H1 (cell line): Measurements from ENCODE around the gene ANGPTL5. TPM values are rescaled to one million over a fixed set of nuclear protein-coding genes. Genes with fewer than 3 reads are reported as not detected.

Source experiments
- CTCF ChIA-PET: fragments of 300-600 bp; sonication (Branson Sonifier 250); formaldehyde crosslinking; loops from one replicate; lab custom pipeline; 2021; ENCODE audit not compliant: partially characterized antibody; lab: Charles Lee
- POLR2A ChIA-PET: fragments of 300-600 bp; sonication (Branson Sonifier 250); formaldehyde crosslinking; loops from one replicate; lab custom pipeline; 2021; ENCODE audit warnings: inconsistent platforms; ENCODE audit not compliant: partially characterized antibody; lab: Charles Lee
- DNase-seq, 2 experiments: peaks; one replicate each; pipeline versions ENCODE4 v3.0.0 to v3.0.0-alpha.2; 2010 to 2022; ENCODE audit warnings: low spot score in 2 of 2, low read depth in 1 of 2, mixed read lengths in 1 of 2
- FAIRE-seq: peaks from 2 replicates; lab custom pipeline; 2011; peaks lifted over from hg19 to GRCh38; lab: Jason Lieb, UNC
- H2AFZ ChIP-seq: 2 replicates; pipeline ENCODE4 v1.8.1; 2012; ENCODE audit warnings: low read length, inconsistent platforms
- H2AK5ac ChIP-seq: 2 replicates; pipeline ENCODE4 v1.6.1; 2013; ENCODE audit warnings: low read depth, low read length
- H2BK120ac ChIP-seq: replicated peaks from 2 replicates; pipeline ENCODE3; 2013; ENCODE audit warnings: low read depth, low read length, inconsistent platforms
- H2BK12ac ChIP-seq: 2 replicates; pipeline ENCODE4 v1.6.1; 2013; ENCODE audit warnings: low read depth, low read length
- H2BK15ac ChIP-seq: 2 replicates; pipeline ENCODE4 v1.6.1; 2013; ENCODE audit warnings: low read length
- H2BK20ac ChIP-seq: 2 replicates; pipeline ENCODE4 v1.6.1; 2013; ENCODE audit warnings: low read length
- H2BK5ac ChIP-seq: 2 replicates; pipeline ENCODE4 v1.6.1; 2013; ENCODE audit warnings: low read depth, low read length
- H3K14ac ChIP-seq: 2 replicates; pipeline ENCODE4 v1.6.1; 2013; ENCODE audit warnings: inconsistent platforms; ENCODE audit not compliant: insufficient read length
- H3K18ac ChIP-seq: 2 replicates; pipeline ENCODE4 v1.6.1; 2013; ENCODE audit warnings: low read length; ENCODE audit errors: extremely low read depth
- H3K23ac ChIP-seq: 2 replicates; pipeline ENCODE4 v1.6.1; 2013; ENCODE audit warnings: inconsistent platforms; ENCODE audit not compliant: insufficient read length
- H3K23me2 ChIP-seq: 2 replicates; pipeline ENCODE4 v1.6.1; 2013; ENCODE audit warnings: low read depth, low read length
- H3K27ac ChIP-seq: 2 replicates; pipeline ENCODE4 v1.6.1; 2011; ENCODE audit warnings: low read depth, low read length, inconsistent platforms
- H3K27me3 ChIP-seq, 4 experiments: replicated peaks in 1 of 4; 1 replicate in 1 of 4; 2 replicates in 3 of 4; pipeline versions ENCODE4 v1.6.1 to v1.8.1; 2011 to 2013; ENCODE audit warnings: low read length in 3 of 4, mild to moderate bottlenecking in 3 of 4, inconsistent platforms in 2 of 4, mixed read lengths in 2 of 4, moderate library complexity in 1 of 4; ENCODE audit not compliant: control insufficient read depth in 3 of 4, insufficient read depth in 3 of 4; ENCODE audit errors: extremely low read depth in 1 of 4
- H3K36me3 ChIP-seq, 4 experiments: 2 replicates each; pipeline versions ENCODE4 v1.6.1 to v1.8.1; 2011 to 2013; ENCODE audit warnings: mild to moderate bottlenecking in 4 of 4, low read length in 3 of 4, moderate library complexity in 2 of 4, control low read depth in 1 of 4, inconsistent platforms in 1 of 4; ENCODE audit not compliant: insufficient read depth in 4 of 4, control insufficient read depth in 2 of 4
- H3K4ac ChIP-seq: replicated peaks from 2 replicates; pipeline ENCODE3; 2013; ENCODE audit warnings: low read length, low read depth, mixed read lengths, inconsistent platforms; ENCODE audit not compliant: insufficient read length
- H3K4me1 ChIP-seq, 4 experiments: replicated peaks in 1 of 4; 1 replicate in 1 of 4; 2 replicates in 3 of 4; pipeline versions ENCODE4 v1.6.1 to v1.8.1; 2011 to 2013; ENCODE audit warnings: low read length in 3 of 4, inconsistent platforms in 2 of 4, mixed read lengths in 1 of 4; ENCODE audit not compliant: insufficient read depth in 4 of 4, control insufficient read depth in 3 of 4
- H3K4me2 ChIP-seq, 2 experiments: 2 replicates each; pipeline versions ENCODE4 v1.6.1 to v1.8.1; 2011 to 2013; ENCODE audit warnings: low read depth in 2 of 2, low read length in 2 of 2, control low read depth in 1 of 2, inconsistent platforms in 1 of 2, mild to moderate bottlenecking in 1 of 2; ENCODE audit not compliant: insufficient read depth in 1 of 2
- H3K4me3 ChIP-seq, 4 experiments: fragments of 200-600, 300-600 bp in 1 of 4; sonication (generic), shearing (Covaris generic), sonication (Bioruptor Twin) in 1 of 4; 2 replicates each; pipeline versions ENCODE4 v1.5.1 to v1.8.1; 2011 to 2016; ENCODE audit warnings: low read length in 4 of 4, low read depth in 3 of 4, control low read depth in 2 of 4, inconsistent platforms in 2 of 4, mild to moderate bottlenecking in 2 of 4, mixed read lengths in 1 of 4, moderate library complexity in 1 of 4; ENCODE audit not compliant: insufficient read depth in 2 of 4; ENCODE audit errors: extremely low read depth in 1 of 4
- H3K56ac ChIP-seq: replicated peaks from 2 replicates; pipeline ENCODE3; 2013; ENCODE audit warnings: low read depth, mild to moderate bottlenecking, mixed read lengths, low read length, inconsistent platforms; ENCODE audit not compliant: insufficient read length
- H3K79me1 ChIP-seq: 2 replicates; pipeline ENCODE4 v1.6.1; 2013; ENCODE audit warnings: low read depth, low read length, control low read depth
- H3K79me2 ChIP-seq, 2 experiments: 2 replicates each; pipeline versions ENCODE4 v1.6.1 to v1.8.1; 2012 to 2013; ENCODE audit warnings: low read length in 2 of 2, mild to moderate bottlenecking in 2 of 2, inconsistent platforms in 1 of 2; ENCODE audit not compliant: insufficient read depth in 2 of 2, control insufficient read depth in 1 of 2
- H3K9ac ChIP-seq, 4 experiments: replicated peaks in 1 of 4; 1 replicate in 1 of 4; 2 replicates in 3 of 4; pipeline versions ENCODE4 v1.6.1 to v1.8.1; 2011 to 2013; ENCODE audit warnings: low read depth in 3 of 4, low read length in 3 of 4, control low read depth in 2 of 4, mild to moderate bottlenecking in 2 of 4, moderate library complexity in 2 of 4, inconsistent platforms in 1 of 4; ENCODE audit errors: extremely low read depth in 1 of 4
- H3K9me3 ChIP-seq, 2 experiments: 2 replicates each; pipeline versions ENCODE4 v1.6.1 to v1.8.1; 2012 to 2013; ENCODE audit warnings: mild to moderate bottlenecking in 2 of 2, moderate library complexity in 2 of 2, control low read depth in 1 of 2, inconsistent platforms in 1 of 2, low read depth in 1 of 2, low read length in 1 of 2, mixed read lengths in 1 of 2; ENCODE audit not compliant: insufficient read depth in 2 of 2
- H4K20me1 ChIP-seq, 2 experiments: replicated peaks in 1 of 2; 2 replicates each; pipeline versions ENCODE3 to v1.8.1; 2011 to 2013; ENCODE audit warnings: inconsistent platforms in 2 of 2, low read length in 2 of 2, mild to moderate bottlenecking in 1 of 2; ENCODE audit not compliant: insufficient read depth in 2 of 2, control insufficient read depth in 1 of 2
- H4K5ac ChIP-seq: 2 replicates; pipeline ENCODE4 v1.6.1; 2013; ENCODE audit warnings: low read length, low read depth, mixed read lengths, inconsistent platforms; ENCODE audit not compliant: insufficient read length
- H4K8ac ChIP-seq: 2 replicates; pipeline ENCODE4 v1.8.0; 2013; ENCODE audit warnings: mild to moderate bottlenecking, moderate library complexity, low read length, inconsistent platforms; ENCODE audit not compliant: insufficient read depth; ENCODE audit errors: extremely low read depth
- H4K91ac ChIP-seq: replicated peaks from 2 replicates; pipeline ENCODE3; 2013; ENCODE audit warnings: low read length, mixed read lengths, inconsistent platforms; ENCODE audit not compliant: insufficient read length
- BRCA1 ChIP-seq: IDR thresholded peaks from 2 replicates; pipeline ENCODE4 v1.6.1; 2012; ENCODE audit warnings: low read depth, low read length, improper control_type of control experiment
- CBX5 ChIP-seq: fragments of 300-800, 300-1000 bp; sonication (generic); IDR thresholded peaks from 2 replicates; pipeline ENCODE4 v1.7.1; 2016; ENCODE audit warnings: antibody characterized with exemption, low read length, low read depth
- CHD2 ChIP-seq: IDR thresholded peaks from 2 replicates; pipeline ENCODE4 v1.6.1; 2012; ENCODE audit warnings: low read length, improper control_type of control experiment
- TAF1 ChIP-seq: IDR thresholded peaks from 2 replicates; pipeline ENCODE4 v1.6.1; 2011; ENCODE audit warnings: mild to moderate bottlenecking, low read depth, low read length
- WGBS, 2 experiments: shearing (Covaris generic) in 1 of 2; methylation state at CpG; one replicate each; pipeline versions ENCODE4 v1.1.6 to v1.1.7; 2013 to 2015; ENCODE audit warnings: low lambda C conversion rate in 2 of 2, mixed read lengths in 2 of 2, inconsistent platforms in 1 of 2, low coverage in 1 of 2, missing lambda C conversion rate in 1 of 2; ENCODE audit not compliant: insufficient replicate concordance in 2 of 2, insufficient coverage in 1 of 2, insufficient read length in 1 of 2; ENCODE audit errors: extremely low coverage in 1 of 2, missing lambda C conversion rate in 1 of 2; 5-methylcytosine and 5-hydroxymethylcytosine counted together
- polyA plus RNA-seq, 7 experiments: library from polyadenylated mRNA; depleted of rRNA in 3 of 7; stranded (reverse) in 5 of 7; unstranded in 2 of 7; fragments of >200 nt in 5 of 7; fragments of 200-250 nt in 2 of 7; gene quantifications; 1 replicate in 5 of 7; 2 replicates in 1 of 7; 4 replicates in 1 of 7; pipeline versions ENCODE4 v1.2.1 to v1.2.3, GENCODE V29; 2011 to 2013; ENCODE audit warnings: missing spikeins in 2 of 7, mixed read lengths in 2 of 7
- total RNA-seq: library from RNA; stranded (reverse); fragmentation: NEBNext Ultra II Directional; extraction: Animal tissue kit (Norgen Biotek cat#: 25700); gene quantifications from 2 replicates; pipeline ENCODE4 v1.2.1, GENCODE V29; 2021

ANGPTL5 gene
- total and polyA plus RNA-seq, 2 of the 8 experiments (the other 6 are each of a cell fraction or from before 2014, with no cell fraction given), result not detected

- Histone ChIP-seq H3K9ac (no peak overlapping the region), H3K79me1 (no peaks in the 10 kb centered on the region), H3K79me2 (no peaks in the 10 kb centered on the region), H2BK5ac (no peak overlapping the region), H3K4ac (no peak overlapping the region), H3K4me2 (no peak overlapping the region), H3K4me3 (no peak overlapping the region), H2BK12ac (no peak overlapping the region), H3K14ac (no peak overlapping the region), H3K23ac (no peak overlapping the region), H4K8ac (no peak overlapping the region), H4K91ac (no peak overlapping the region), H3K56ac (no peak overlapping the region), H4K5ac (no peak overlapping the region), H3K23me2 (no peaks in the 10 kb centered on the region; the same call in 1 of the 2 replicates), H3K27me3 (no peaks in the 10 kb centered on the region), H3K9me3 (no peaks in the 10 kb centered on the region), H2BK15ac (no peak overlapping the region), H2BK120ac (no peak overlapping the region), H2BK20ac (no peak overlapping the region), H3K27ac (no peak overlapping the region), H2AFZ (no peak overlapping the region), H4K20me1 (no peaks in the 10 kb centered on the region), H3K36me3 (no peaks in the 10 kb centered on the region), H3K4me1 (no peaks in the 10 kb centered on the region), H3K18ac (no peak overlapping the region), H2AK5ac (no peak overlapping the region)
- 86% methylated on average over 4 of the region's 4 CpGs; no CpG with 5 or more reads in 1 of the 2 experiments for WGBS, 2 experiments
- POLR2A ChIA-PET, result no interaction called here
- FAIRE-seq (no peak), DNase-seq (no peak)
- CTCF ChIA-PET, result interaction anchor here (0.8 to 2.4 kb wide), 7 partner anchors 12 to 324 kb away, joined by 3 to 8 read pairs (median 3); partner anchors contain the start of gene CEP126
- no peak for TF ChIP-seq CBX5
- no peak for TF ChIP-seq TAF1
- no peak for TF ChIP-seq CHD2
- TF ChIP-seq BRCA1, result no peak
Measured at GRCh38 chr11:101945448-101945847, 29.1 kb upstream of the ANGPTL5 start.
